Activated CD4-positive, alpha-beta T cell treated with anti-CD3 and anti-CD28 coated beads for 4 hours (primary cell): Measurements from ENCODE around the gene FNIP2.
"Not testable (repeated sequence)": the region's sequence is repeated elsewhere in the genome, so short reads cannot be mapped to it uniquely, and the experiment has no call there.

Source experiments
- DNase-seq, 2 donors: peaks; one replicate each; pipeline ENCODE4 v3.0.0-alpha.2; 2020

The FNIP2 gene

GRCh38 chr4:158875026-158875425 is 106.2 kb downstream of the FNIP2 start:
- no peak for DNase-seq

- no peak for DNase-seq
Measured at GRCh38 chr4:158875455-158875854, 106.6 kb downstream of the FNIP2 start.

GRCh38 chr4:158877069-158877468 is 108.2 kb downstream of the FNIP2 start:
- DNase-seq: no peak

- not testable (repeated sequence) for DNase-seq
Measured at GRCh38 chr4:158882142-158882541, 113.3 kb downstream of the FNIP2 start.

GRCh38 chr4:158884280-158884679 is 115.5 kb downstream of the FNIP2 start:
- no peak for DNase-seq

- no peak for DNase-seq
Measured at GRCh38 chr4:158885564-158885963, 116.7 kb downstream of the FNIP2 start.

- DNase-seq: no peak
Measured at GRCh38 chr4:158890294-158890693, 121.5 kb downstream of the FNIP2 start.

GRCh38 chr4:158891256-158891655 is 122.4 kb downstream of the FNIP2 start:
- no peak for DNase-seq

GRCh38 chr4:158894826-158895225 is 126.0 kb downstream of the FNIP2 start:
- no peak for DNase-seq

- DNase-seq: no peak
Measured at GRCh38 chr4:158895797-158896576, 127.2 kb downstream of the FNIP2 start.

GRCh38 chr4:158896577-158897238 is 127.9 kb downstream of the FNIP2 start:
- DNase-seq: not testable (repeated sequence)

- not testable (repeated sequence) for DNase-seq
Measured at GRCh38 chr4:158900408-158900807, 131.6 kb downstream of the FNIP2 start.

- DNase-seq: not testable (repeated sequence)
Measured at GRCh38 chr4:158902280-158903078, 133.7 kb downstream of the FNIP2 start.

- DNase-seq: no peak
Measured at GRCh38 chr4:158903079-158903456, 134.2 kb downstream of the FNIP2 start.

- no peak for DNase-seq
Measured at GRCh38 chr4:158903472-158904043, 134.7 kb downstream of the FNIP2 start.

- no peak for DNase-seq
Measured at GRCh38 chr4:158904815-158905214, 136.0 kb downstream of the FNIP2 start.

- DNase-seq: no peak
Measured at GRCh38 chr4:158906073-158906472, 137.2 kb downstream of the FNIP2 start.

- DNase-seq: no peak
Measured at GRCh38 chr4:158912390-158912789, 143.6 kb downstream of the FNIP2 start.

- no peak for DNase-seq
Measured at GRCh38 chr4:158912806-158913205, 144.0 kb downstream of the FNIP2 start.

GRCh38 chr4:158913766-158914165 is 144.9 kb downstream of the FNIP2 start:
- no peak for DNase-seq

- DNase-seq: no peak
Measured at GRCh38 chr4:158914218-158914617, 145.4 kb downstream of the FNIP2 start.

GRCh38 chr4:158915683-158916241 is 146.9 kb downstream of the FNIP2 start:
- no peak for DNase-seq

GRCh38 chr4:158920452-158920996 is 151.7 kb downstream of the FNIP2 start:
- DNase-seq: not testable (repeated sequence)
